Liver (tissue), 9 donors: Measurements from ENCODE around the gene MEF2D. TPM values are rescaled to one million over a fixed set of nuclear protein-coding genes. Genes with fewer than 3 reads are reported as not detected.

Experiments
- DNase-seq: peaks from one replicate; pipeline ENCODE4 v3.0.0-alpha.2; 2017; ENCODE audit warnings: low spot score
- H3K27ac ChIP-seq, 2 donors: one replicate each; pipeline ENCODE4 v1.7.0; 2013; ENCODE audit warnings: inconsistent platforms in 2 of 2, low read length in 2 of 2, control low read depth in 1 of 2, low read depth in 1 of 2, mild to moderate bottlenecking in 1 of 2
- H3K27me3 ChIP-seq, 4 donors: one replicate each; pipeline versions ENCODE4 v1.6.1 to v1.7.0; 2013; ENCODE audit warnings: low read length in 3 of 4, inconsistent platforms in 1 of 4, mild to moderate bottlenecking in 1 of 4, moderate library complexity in 1 of 4; ENCODE audit not compliant: control insufficient read depth in 4 of 4, insufficient read depth in 4 of 4
- H3K36me3 ChIP-seq, 4 donors: one replicate each; pipeline versions ENCODE4 v1.6.1 to v1.7.0; 2013; ENCODE audit warnings: low read length in 3 of 4, mild to moderate bottlenecking in 3 of 4, low read depth in 1 of 4, moderate library complexity in 1 of 4; ENCODE audit not compliant: control insufficient read depth in 4 of 4, insufficient read depth in 3 of 4
- H3K4me1 ChIP-seq, 4 donors: one replicate each; pipeline versions ENCODE4 v1.6.1 to v1.7.0; 2013; ENCODE audit warnings: low read length in 3 of 4, mild to moderate bottlenecking in 3 of 4, moderate library complexity in 1 of 4; ENCODE audit not compliant: control insufficient read depth in 4 of 4, insufficient read depth in 4 of 4
- H3K4me3 ChIP-seq, 3 donors: one replicate each; pipeline versions ENCODE4 v1.6.1 to v1.7.0; 2013; ENCODE audit warnings: low read length in 3 of 3, control low read depth in 1 of 3, low read depth in 1 of 3, mild to moderate bottlenecking in 1 of 3
- H3K9ac ChIP-seq, 2 donors: one replicate each; pipeline ENCODE4 v1.7.0; 2013; ENCODE audit warnings: low read length in 2 of 2, mild to moderate bottlenecking in 2 of 2, moderate library complexity in 2 of 2, control low read depth in 1 of 2, low read depth in 1 of 2
- H3K9me3 ChIP-seq, 4 donors: one replicate each; pipeline versions ENCODE4 v1.6.1 to v1.7.0; 2013; ENCODE audit warnings: low read length in 3 of 4; ENCODE audit not compliant: control insufficient read depth in 4 of 4
- EGR1 ChIP-seq, 2 donors: IDR thresholded peaks; 2 replicates each; pipeline ENCODE4 v1.6.1; 2016 to 2018; ENCODE audit warnings: antibody characterized with exemption in 2 of 2, low read depth in 2 of 2
- FOXA1 ChIP-seq: IDR thresholded peaks from 2 replicates; pipeline ENCODE4 v1.6.1; 2016; ENCODE audit warnings: antibody characterized with exemption
- FOXA2 ChIP-seq: IDR thresholded peaks from 2 replicates; pipeline ENCODE4 v1.6.1; 2016; ENCODE audit warnings: antibody characterized with exemption
- GABPA ChIP-seq, 2 donors: IDR thresholded peaks in 1 of 2; conservative IDR thresholded peaks in 1 of 2; 2 replicates each; pipeline ENCODE4 v1.6.1; 2016; ENCODE audit warnings: antibody characterized with exemption in 2 of 2, mild to moderate bottlenecking in 1 of 2, moderate library complexity in 1 of 2
- HNF4A ChIP-seq, 2 donors: conservative IDR thresholded peaks; 2 replicates each; pipeline ENCODE4 v1.6.1; 2016; ENCODE audit warnings: antibody characterized with exemption in 2 of 2, mild to moderate bottlenecking in 2 of 2
- HNF4G ChIP-seq: IDR thresholded peaks from 2 replicates; pipeline ENCODE4 v1.6.1; 2016; ENCODE audit warnings: antibody characterized with exemption
- JUND ChIP-seq, 2 donors: IDR thresholded peaks; 2 replicates each; pipeline ENCODE4 v1.6.1; 2016; ENCODE audit warnings: antibody characterized with exemption in 2 of 2
- NR2F2 ChIP-seq: IDR thresholded peaks from 2 replicates; pipeline ENCODE4 v1.6.1; 2016; ENCODE audit warnings: antibody characterized with exemption
- RAD21 ChIP-seq, 2 donors: IDR thresholded peaks; 2 replicates each; pipeline ENCODE4 v1.6.1; 2016; ENCODE audit warnings: antibody characterized with exemption in 2 of 2, mild to moderate bottlenecking in 2 of 2
- RXRA ChIP-seq, 2 donors: IDR thresholded peaks; 2 replicates each; pipeline ENCODE4 v1.6.1; 2017 to 2018; ENCODE audit warnings: antibody characterized with exemption in 2 of 2, mild to moderate bottlenecking in 1 of 2
- SP1 ChIP-seq: IDR thresholded peaks from 2 replicates; pipeline ENCODE4 v1.6.1; 2018; ENCODE audit warnings: antibody characterized with exemption, mild to moderate bottlenecking
- TAF1 ChIP-seq: conservative IDR thresholded peaks from 2 replicates; pipeline ENCODE4 v1.6.1; 2016; ENCODE audit warnings: antibody characterized with exemption, mild to moderate bottlenecking
- YY1 ChIP-seq: IDR thresholded peaks from 2 replicates; pipeline ENCODE4 v1.6.1; 2016; ENCODE audit warnings: antibody characterized with exemption, mild to moderate bottlenecking
- WGBS: extraction: QIAGEN DNeasy Blood & Tissue Kit; methylation state at CpG from one replicate; pipeline ENCODE4 v1.1.7; 2013; 5-methylcytosine and 5-hydroxymethylcytosine counted together
- polyA plus RNA-seq, 2 donors: library from polyadenylated mRNA; stranded (reverse) in 1 of 2; unstranded in 1 of 2; fragments of 200-250 nt in 1 of 2; fragments of >200 nt in 1 of 2; fragmentation: Nextera tagmentation in 1 of 2; extraction: Ambion mirVana in 1 of 2; gene quantifications; one replicate each; pipeline versions ENCODE4 v1.2.1 to v1.2.3, GENCODE V29; 2013 to 2015
- total RNA-seq, 2 donors: library from RNA; depleted of rRNA; stranded (reverse); fragments of >200 nt; gene quantifications; one replicate each; pipeline ENCODE4 v1.2.3, GENCODE V29; 2014
- TF ChIP-seq, protein P1 (sequence below): IDR thresholded peaks from 2 replicates; pipeline ENCODE4 v1.6.1; 2016; ENCODE audit warnings: antibody characterized with exemption
- TF ChIP-seq, protein P2 (sequence below): IDR thresholded peaks from 2 replicates; pipeline ENCODE4 v1.6.1; 2016; ENCODE audit warnings: antibody characterized with exemption
- TF ChIP-seq, protein P3 (sequence below): IDR thresholded peaks from 2 replicates; pipeline ENCODE4 v1.6.1; 2016; ENCODE audit warnings: antibody characterized with exemption, mild to moderate bottlenecking
- donor health status: healthy.
- donor health status: healthy.
- donor health status: healthy.
- donor health status: healthy.
- donor health status: healthy.

Gene MEF2D
- total and polyA plus RNA-seq, 4 donors: 3.4 to 7.6 (median 5.5) TPM

DNA sequence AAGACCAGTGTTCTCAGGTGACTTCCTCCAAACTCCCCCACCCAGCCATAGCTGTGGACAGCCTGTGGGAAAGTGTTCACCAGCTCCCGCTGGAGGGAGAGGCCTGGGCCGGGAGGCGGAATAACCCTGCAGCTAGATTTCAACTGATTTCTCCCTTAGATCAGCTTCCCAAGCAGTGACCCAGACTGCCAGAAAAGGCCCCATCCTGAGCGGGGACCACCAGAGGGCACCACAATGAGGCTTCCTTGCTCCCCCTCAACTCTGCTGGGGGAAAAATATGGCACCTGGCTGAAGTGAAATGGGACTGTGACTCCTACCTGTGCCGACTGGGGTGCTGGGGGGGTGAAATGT, 80.7 kb downstream of the MEF2D start (continued):
- TF ChIP-seq, protein P1, sequence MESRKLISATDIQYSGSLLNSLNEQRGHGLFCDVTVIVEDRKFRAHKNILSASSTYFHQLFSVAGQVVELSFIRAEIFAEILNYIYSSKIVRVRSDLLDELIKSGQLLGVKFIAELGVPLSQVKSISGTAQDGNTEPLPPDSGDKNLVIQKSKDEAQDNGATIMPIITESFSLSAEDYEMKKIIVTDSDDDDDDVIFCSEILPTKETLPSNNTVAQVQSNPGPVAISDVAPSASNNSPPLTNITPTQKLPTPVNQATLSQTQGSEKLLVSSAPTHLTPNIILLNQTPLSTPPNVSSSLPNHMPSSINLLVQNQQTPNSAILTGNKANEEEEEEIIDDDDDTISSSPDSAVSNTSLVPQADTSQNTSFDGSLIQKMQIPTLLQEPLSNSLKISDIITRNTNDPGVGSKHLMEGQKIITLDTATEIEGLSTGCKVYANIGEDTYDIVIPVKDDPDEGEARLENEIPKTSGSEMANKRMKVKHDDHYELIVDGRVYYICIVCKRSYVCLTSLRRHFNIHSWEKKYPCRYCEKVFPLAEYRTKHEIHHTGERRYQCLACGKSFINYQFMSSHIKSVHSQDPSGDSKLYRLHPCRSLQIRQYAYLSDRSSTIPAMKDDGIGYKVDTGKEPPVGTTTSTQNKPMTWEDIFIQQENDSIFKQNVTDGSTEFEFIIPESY: no peak
- no peak for TF ChIP-seq FOXA1

DNA sequence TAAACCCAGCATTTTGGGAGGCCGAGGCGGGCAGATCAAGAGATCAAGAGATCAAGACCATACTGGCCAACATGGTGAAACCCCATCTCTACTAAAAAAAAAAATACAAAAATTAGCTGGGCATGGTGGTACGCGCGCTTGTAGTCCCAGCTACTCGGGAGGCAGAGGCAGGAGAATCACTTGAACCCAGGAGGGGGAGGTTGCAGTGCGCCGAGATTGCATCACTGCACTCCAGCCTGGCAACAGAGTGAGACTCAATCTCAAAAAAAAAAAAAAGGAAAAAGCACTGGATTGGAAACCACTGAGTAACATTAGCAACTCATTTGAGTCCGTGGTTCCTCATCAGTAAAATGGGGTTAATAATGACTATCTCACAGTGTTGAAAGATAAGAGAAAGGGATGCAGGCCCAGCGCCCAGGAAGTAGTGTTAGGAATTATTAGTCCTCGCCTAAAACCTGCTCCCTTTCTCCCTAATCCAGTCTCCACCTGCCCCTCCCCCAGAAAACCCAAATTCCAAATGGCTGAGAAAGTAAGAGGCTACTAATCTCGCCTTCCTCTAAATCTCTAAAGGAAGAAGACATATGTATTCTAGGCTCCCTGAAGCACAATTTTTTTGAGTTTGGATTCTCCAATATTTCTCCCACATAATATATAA, 82.0 kb downstream of the MEF2D start:
- H3K4me3 ChIP-seq: no peak overlapping the region
- no peaks in the 10 kb centered on the region for H3K9me3 ChIP-seq
- H3K36me3 ChIP-seq: no peaks in the 10 kb centered on the region
- DNase-seq: no peak
- TF ChIP-seq GABPA (IDR thresholded peaks at IDR 0.05 in 1 of 2, conservative IDR thresholded peaks at IDR 0.05 in 1 of 2) (no peak), RAD21 (IDR thresholded peaks at IDR 0.05) (no peak), HNF4G (no peak), FOXA1 (no peak), YY1 (no peak), FOXA2 (no peak), SP1 (no peak), HNF4A (conservative IDR thresholded peaks at IDR 0.05) (no peak)
- TF ChIP-seq, protein P2, sequence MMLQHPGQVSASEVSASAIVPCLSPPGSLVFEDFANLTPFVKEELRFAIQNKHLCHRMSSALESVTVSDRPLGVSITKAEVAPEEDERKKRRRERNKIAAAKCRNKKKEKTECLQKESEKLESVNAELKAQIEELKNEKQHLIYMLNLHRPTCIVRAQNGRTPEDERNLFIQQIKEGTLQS: no peak
- H3K4me1 ChIP-seq: peaks cover 7 to 17% (median 14%) of the 10 kb centered on the region in 4 donors
- H3K9ac ChIP-seq: no peak overlapping the region
- WGBS: 87% methylated on average over 12 of the region's 12 CpGs
- H3K27me3 ChIP-seq: peaks cover 0 to 18% (median 5%) of the 10 kb centered on the region in 4 donors
- no peak overlapping the region for H3K27ac ChIP-seq

DNA sequence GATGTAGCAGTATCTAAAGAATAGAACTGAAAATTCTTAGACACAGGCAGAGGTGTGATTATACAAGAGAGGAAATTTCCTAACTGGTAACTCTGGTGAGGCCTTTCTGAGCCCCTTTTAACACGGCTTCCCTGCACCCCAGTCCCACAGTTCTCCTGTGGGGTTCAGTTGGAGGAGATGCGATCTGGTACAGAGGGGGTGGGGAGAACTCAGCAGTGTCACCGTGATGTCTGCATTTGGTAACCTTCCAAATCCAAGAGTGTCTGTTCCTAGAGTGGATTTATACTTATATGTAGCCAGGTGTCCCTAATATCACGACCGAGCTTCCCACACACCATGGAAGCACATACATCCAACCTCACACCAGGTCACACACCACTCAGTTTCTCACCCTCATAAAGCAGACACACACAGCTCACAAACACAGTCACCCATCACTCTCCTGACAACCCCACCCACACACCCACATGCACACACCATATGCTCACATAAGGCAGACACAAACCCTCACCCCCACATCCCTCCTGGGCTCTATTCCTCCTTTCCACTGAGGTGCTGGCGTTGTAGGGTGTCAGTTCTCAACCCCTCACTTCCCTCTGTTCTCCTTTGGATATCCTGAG, 83.1 kb downstream of the MEF2D start:
- Histone ChIP-seq H3K4me3 (no peak overlapping the region), H3K36me3 (no peaks in the 10 kb centered on the region), H3K9me3 (no peaks in the 10 kb centered on the region), H3K4me1 (peaks cover 7 to 17% (median 14%) of the 10 kb centered on the region in 4 donors), H3K27me3 (peaks cover 0 to 18% (median 5%) of the 10 kb centered on the region in 4 donors), H3K27ac (no peak overlapping the region), H3K9ac (no peak overlapping the region)
- DNase-seq: no peak
- TF ChIP-seq HNF4G: no peak
- TF ChIP-seq GABPA (IDR thresholded peaks at IDR 0.05 in 1 of 2, conservative IDR thresholded peaks at IDR 0.05 in 1 of 2): no peak
- TF ChIP-seq RAD21 (IDR thresholded peaks at IDR 0.05): no peak
- TF ChIP-seq YY1: no peak
- TF ChIP-seq SP1: no peak
- TF ChIP-seq HNF4A (conservative IDR thresholded peaks at IDR 0.05): no peak
- TF ChIP-seq NR2F2: no peak
- 74% methylated on average over 6 of the region's 6 CpGs for WGBS

DNA sequence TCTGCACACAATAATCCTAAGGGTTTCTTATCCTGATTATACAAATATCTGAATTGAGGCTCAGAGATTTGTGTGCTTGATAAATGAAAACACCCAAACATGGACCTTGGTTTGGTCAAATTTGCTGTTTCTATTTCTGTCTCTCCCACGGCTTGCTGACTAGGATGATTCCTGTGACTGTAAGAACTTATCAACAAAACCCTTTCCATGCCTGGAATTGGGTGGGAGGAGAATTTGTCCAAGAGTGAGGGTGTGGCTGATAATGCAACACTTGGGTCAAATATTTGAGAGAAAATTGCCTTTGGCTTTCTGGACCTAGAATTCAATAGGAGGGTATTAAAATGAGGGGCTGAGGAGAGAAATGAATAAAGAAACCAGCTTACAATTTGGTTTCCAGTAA, 83.6 kb downstream of the MEF2D start:
- H3K27ac ChIP-seq: no peak overlapping the region
- WGBS: 14% methylated on average over 1 of the region's 1 CpG
- no peak for DNase-seq
- no peaks in the 10 kb centered on the region for H3K9me3 ChIP-seq
- H3K27me3 ChIP-seq: peaks cover 0 to 14% (median 5%) of the 10 kb centered on the region in 4 donors
- no peaks in the 10 kb centered on the region for H3K36me3 ChIP-seq
- no peak overlapping the region for H3K9ac ChIP-seq
- H3K4me1 ChIP-seq: peaks cover 7 to 17% (median 13%) of the 10 kb centered on the region in 4 donors
- no peak overlapping the region for H3K4me3 ChIP-seq
- TF ChIP-seq FOXA2: no peak
- TF ChIP-seq RXRA (IDR thresholded peaks at IDR 0.05): no peak
- no peak for TF ChIP-seq YY1
- TF ChIP-seq, protein P3, sequence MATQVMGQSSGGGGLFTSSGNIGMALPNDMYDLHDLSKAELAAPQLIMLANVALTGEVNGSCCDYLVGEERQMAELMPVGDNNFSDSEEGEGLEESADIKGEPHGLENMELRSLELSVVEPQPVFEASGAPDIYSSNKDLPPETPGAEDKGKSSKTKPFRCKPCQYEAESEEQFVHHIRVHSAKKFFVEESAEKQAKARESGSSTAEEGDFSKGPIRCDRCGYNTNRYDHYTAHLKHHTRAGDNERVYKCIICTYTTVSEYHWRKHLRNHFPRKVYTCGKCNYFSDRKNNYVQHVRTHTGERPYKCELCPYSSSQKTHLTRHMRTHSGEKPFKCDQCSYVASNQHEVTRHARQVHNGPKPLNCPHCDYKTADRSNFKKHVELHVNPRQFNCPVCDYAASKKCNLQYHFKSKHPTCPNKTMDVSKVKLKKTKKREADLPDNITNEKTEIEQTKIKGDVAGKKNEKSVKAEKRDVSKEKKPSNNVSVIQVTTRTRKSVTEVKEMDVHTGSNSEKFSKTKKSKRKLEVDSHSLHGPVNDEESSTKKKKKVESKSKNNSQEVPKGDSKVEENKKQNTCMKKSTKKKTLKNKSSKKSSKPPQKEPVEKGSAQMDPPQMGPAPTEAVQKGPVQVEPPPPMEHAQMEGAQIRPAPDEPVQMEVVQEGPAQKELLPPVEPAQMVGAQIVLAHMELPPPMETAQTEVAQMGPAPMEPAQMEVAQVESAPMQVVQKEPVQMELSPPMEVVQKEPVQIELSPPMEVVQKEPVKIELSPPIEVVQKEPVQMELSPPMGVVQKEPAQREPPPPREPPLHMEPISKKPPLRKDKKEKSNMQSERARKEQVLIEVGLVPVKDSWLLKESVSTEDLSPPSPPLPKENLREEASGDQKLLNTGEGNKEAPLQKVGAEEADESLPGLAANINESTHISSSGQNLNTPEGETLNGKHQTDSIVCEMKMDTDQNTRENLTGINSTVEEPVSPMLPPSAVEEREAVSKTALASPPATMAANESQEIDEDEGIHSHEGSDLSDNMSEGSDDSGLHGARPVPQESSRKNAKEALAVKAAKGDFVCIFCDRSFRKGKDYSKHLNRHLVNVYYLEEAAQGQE: no peak
- no peak for TF ChIP-seq JUND (IDR thresholded peaks at IDR 0.05)
- TF ChIP-seq, protein P2: no peak
- TF ChIP-seq NR2F2: no peak
- TF ChIP-seq EGR1 (IDR thresholded peaks at IDR 0.05; ENCODE audit: low read depth in 2 of 2): no peak
- TF ChIP-seq, protein P1: no peak
- TF ChIP-seq HNF4A (conservative IDR thresholded peaks at IDR 0.05): no peak
- TF ChIP-seq SP1: no peak
- TF ChIP-seq FOXA1: no peak
- no peak for TF ChIP-seq TAF1
